GM18499 (cell line): ENCODE results near the gene BAZ1A.
"Not testable (repeated sequence)": the region's sequence is repeated elsewhere in the genome, so short reads cannot be mapped to it uniquely, and the experiment has no call there.

Experiments used
- ATAC-seq: cut with Tn5 transposase; IDR thresholded peaks from one replicate; pipeline ENCODE4 v1.9.1; 2021; ENCODE audit warnings: moderate number of reproducible peaks; ENCODE audit not compliant: insufficient read depth, unreplicated experiment

BAZ1A gene

GRCh38 chr14:34794941-34795340 is 80.2 kb downstream of the BAZ1A start:
- ATAC-seq, result no peak

DNA sequence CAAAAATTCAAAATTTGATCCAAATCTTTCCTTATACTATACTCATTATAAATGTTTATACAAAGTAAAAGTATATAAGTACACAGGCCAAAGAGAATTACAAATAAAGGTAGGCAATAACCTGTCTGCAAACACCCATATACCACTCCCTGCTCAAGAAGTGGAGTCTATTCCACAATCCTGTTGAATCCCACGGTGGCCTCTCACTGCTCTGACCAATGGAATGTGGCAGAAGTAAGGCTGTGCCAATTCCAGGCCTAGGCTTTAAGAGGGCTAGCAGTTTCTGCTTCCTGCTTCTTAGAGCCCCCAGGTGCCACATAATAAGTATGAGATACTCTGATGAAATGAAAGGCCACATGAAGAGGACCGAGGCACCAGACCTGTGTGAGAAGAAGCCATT is 80.9 kb downstream of the BAZ1A start:
- no peak for ATAC-seq

DNA sequence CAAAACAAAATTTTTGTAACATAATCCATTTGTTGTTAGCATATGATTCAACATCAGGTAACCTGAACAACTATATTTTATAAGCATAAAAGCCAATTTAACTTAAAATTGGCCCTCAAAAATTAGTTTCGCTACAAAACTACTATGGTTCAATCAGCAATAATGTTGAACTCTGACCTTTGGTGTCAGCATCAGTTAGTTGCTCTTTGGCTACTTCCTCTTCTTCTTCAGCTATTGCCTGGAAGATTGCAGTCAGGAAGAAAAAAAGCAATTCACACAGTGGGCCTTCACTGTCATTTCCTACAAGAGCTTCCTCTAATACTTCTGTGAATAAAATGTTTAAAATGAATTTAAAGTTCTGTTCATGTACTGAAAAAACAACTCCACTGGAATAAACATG is 82.6 kb downstream of the BAZ1A start:
- ATAC-seq, result no peak

GRCh38 chr14:34785223-34786006 is 89.7 kb downstream of the BAZ1A start:
- no peak for ATAC-seq

DNA sequence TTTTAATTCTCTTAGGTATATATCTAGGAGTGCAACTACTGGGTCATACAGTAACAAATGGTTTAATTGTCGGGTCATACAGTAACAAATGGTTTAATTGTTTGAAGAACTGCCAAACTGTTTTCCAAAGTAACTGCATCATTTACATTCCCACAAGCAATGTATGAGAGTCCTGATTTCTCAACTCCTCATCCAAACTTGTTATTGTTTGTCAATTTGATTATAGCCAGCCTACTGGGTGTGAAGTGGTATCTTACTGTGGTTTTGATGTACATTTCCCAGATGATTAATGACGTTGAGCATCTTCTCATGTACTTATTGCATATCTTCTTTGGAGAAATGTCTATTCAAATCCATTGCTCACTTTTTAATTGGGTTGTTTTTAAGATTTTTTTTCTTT is 93.1 kb downstream of the BAZ1A start:
- ATAC-seq, result no peak

DNA sequence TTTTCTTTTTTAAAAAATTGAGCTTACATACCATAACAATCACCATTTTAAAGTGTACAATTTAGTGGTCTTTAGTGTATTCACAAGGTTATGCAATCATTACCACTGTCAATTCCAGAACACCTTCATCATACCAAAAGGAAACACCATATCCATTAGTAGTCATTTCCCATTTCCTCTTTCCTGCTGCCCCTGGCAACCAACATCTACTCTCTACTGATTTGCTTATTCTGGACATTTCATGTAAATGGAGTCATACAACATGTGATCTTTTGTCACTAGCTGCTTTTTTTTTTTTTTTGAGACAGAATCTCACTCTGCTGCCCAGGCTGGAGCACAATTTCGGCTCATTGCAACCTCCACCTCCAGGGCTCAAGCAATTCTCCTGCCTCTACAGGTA is 93.9 kb downstream of the BAZ1A start:
- no peak for ATAC-seq

DNA sequence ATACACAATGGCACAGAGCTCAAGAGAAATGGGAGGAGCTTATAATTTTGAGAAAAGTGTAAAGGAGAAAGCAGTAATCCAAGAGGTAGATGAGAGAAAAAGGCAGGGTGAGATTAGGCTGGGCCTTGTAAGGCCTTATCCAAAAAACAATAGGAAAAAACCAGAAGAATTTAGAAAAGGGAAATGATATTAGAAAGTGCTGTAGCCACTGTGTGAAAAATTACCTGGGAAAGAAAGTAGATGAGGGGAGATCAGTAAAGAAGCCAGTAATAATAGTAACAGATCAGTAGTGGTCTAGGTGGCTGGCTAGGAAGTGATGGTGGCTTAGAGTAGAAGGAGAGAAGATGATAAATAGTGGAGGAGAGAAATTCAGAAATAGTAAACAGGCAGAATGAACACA is 94.5 kb downstream of the BAZ1A start:
- no peak for ATAC-seq

- ATAC-seq, result no peak
Observed at GRCh38 chr14:34778744-34779143, 96.4 kb downstream of the BAZ1A start.

DNA sequence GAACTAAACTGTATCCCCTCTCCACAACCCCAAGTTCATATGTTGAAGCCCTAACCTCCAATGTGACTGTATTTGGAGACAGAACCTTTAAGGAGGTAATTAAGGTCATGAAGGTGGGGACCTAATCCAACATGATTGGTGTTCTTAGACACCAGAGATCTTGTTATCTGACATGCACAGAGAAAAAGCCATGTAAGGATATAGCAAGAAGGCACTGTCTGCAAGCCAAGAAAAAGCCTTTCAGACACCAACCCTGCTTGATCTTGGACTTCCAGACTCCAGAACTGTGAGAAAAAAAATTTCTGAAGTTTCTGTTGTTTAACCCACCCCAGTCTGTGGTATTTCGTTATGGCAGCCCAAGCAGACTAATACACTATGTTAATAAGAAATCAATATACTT is 98.5 kb downstream of the BAZ1A start:
- ATAC-seq, result no peak

- ATAC-seq, result no peak
Observed at GRCh38 chr14:34775922-34776321, 99.2 kb downstream of the BAZ1A start.

DNA sequence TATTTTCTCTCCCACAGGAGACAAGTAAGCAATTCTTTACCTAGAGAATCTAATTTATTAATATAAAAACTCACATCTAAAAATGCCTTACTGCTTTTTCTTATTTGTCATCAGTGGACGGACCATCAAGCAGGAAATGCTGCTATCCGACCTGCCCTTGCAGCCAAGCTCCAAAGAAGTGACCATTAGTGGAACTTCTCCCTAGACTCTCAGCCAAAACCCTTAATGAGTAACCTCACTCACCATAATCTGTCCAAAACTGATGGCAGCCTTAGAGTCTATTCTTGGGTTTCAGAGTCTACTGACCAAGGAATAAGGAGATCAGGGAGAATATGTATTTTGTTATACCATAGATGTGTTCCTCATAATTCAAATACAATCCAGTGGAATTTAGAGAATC is 99.8 kb downstream of the BAZ1A start:
- no peak for ATAC-seq

GRCh38 chr14:34770901-34771300 is 104.3 kb downstream of the BAZ1A start:
- ATAC-seq, result no peak

DNA sequence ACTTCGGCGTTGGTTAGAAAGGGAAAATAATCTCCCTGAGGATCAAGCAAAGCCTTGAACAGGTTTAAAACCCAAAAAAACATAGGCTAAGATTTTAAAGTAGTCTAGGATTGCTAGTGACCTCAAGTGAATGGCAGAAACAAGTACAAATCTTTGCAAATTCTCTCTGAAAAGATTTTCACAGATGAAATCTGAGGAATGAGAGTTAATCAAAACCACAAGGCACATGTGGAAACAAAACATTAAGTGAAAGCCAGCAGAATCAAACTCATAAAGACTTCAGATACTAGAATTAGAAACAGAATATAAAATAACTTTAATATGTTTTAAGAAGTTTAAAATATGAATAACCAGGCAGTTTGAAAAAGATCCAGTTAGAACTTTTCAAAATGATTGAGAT is 108.6 kb downstream of the BAZ1A start:
- no peak for ATAC-seq

DNA sequence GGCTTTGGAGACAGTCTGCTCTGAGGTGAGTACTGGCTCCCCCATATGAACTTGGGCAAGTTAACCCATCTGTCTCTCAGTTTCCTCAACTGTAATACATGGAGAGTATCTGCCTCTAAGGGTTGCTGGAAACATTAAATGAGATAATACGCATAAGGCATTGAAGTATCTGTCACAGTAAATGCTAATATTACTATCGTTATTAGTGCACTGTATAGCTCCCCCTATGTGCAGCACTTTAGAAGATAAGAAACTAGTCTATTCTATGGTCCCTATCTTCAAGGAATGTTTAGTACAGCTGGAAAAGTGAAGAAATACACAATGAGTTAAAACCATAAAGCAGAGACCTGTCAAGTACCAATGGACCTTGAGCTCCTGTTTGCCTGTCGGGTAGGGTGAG is 109.1 kb downstream of the BAZ1A start:
- ATAC-seq, result no peak

GRCh38 chr14:34755215-34755614 is 119.9 kb downstream of the BAZ1A start:
- ATAC-seq, result no peak

- ATAC-seq, result no peak
Observed at GRCh38 chr14:34754687-34755086, 120.5 kb downstream of the BAZ1A start.

DNA sequence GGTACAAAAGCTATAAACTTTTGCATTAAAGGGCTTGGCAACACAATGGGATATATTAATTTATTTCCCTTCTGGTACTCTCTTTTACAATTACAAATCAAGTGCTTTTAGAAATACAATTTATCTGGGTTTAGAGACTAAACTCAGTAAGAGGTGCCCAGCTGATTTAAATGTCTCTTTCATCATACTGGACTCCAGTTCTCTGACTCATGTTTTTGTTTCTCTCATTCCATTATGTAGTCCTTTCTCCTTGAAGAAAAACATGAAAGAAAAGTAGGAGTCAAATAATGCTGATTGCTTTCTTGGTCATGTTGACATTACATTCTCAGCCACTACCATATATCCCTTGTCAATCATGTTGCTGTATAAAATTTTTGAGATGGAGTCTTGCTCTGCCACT is 124.5 kb downstream of the BAZ1A start:
- no peak for ATAC-seq

DNA sequence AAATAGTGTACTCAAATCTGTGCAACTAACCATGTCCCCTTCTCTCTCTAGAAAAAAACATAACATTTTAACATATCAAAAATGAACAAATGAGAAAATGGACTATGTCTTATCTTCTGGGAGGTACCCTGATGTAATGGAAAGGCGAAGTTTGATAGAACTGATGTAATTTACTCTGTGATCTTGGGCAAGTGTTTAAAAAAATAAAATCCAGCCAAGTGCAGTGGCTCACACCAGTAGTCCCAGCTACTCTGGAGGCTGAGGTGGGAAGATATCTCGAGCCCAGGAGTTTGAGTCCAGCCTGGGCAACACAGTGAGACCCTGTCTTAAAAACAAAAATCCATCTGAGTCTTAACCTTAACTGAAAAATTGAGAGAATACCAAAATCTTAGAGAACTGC is 124.9 kb downstream of the BAZ1A start:
- ATAC-seq, result no peak

DNA sequence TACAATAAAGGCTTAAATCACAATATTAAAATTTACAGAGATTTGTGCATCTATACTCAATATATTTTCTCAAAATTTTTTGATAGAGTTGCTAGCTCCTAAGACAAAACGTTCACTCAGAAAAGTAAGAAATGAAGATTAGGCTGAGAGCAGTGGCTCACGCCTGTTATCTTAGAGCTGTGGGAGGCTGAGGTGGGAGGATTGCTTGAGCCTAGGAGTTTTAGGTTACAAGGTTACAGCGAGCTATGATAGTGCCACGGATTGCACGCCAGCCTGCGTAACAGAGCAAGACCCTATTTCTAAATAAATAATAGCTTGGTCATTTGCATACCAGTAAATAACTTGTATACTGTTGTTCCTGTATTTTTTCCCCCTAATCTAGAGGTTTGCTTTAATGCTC is 125.8 kb downstream of the BAZ1A start:
- no peak for ATAC-seq

DNA sequence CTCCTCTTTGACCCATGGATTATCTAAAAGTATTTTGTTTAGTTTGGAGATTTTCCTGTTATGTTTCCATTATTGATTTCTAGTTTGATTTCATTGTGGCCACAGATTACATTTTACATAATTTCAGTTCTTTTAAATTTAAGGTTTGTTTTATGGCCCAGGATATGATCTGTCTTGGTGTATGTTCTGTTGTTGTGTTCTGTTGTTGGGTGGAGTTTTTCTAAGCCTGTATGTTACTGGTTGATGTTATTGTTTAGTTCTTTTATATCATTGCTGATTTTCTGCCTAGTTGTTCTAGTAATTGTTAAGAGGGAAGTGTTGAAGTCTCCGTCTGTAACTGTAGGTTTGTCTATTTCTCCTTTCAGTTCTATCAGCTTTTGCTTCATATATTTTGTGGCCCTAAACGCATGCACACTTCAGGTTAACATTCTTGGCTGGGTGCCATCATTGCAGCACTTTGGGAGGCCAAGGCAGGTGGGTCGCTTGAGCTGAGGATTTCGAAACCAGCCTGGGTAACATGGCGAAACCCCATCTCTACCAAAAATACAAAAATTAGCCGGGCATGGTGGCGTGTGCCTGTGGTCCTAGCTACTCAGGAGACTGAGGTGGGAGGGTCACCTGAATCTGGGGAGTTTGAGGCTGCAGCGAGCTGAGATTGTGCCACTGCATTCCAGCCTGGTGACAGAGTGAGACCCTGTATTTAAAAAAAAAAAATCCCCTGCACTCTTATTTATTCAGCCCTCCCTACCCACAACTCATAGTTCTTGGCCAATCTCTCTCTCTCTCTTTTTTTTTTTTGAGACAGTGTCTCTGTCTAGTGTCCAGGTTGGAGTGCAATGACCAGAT is 132.7 kb downstream of the BAZ1A start:
- no peak for ATAC-seq

DNA sequence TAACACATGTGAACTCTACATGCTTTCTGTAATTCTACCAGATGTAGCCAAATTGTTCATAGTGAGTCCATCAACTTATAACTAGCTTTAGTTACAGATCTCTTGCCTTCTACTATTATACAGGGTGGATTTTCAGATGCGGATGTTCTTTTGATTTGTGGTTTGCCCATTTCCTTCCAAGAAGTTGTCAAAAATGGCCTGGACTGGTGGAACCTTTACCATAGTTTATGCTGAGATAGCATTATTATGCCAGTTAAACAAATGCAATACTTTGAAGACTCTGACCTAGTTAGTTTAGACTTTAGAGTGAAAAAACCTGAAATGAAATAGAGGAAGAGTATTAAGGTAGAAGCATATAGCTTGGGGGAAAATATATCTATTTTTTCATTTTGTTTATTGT is 133.3 kb downstream of the BAZ1A start:
- ATAC-seq, result no peak

DNA sequence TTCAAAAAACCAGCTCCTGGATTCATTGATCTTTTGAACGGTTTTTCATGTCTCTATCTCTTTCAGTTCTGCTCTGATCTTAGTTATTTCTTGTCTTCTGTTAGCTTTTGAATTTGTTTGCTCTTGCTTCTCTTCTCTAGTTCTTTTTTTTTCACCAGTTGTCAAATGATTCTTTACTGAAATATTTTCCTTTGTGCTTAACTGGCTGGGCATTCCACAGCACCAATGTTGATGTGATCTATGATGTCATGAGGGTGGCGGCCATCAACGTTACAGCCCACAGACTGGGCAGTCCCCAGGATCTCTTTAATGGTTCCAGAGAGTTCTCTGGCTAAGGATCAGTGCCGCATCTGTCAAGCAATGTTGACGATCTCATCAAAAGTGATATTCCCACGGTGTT is 135.0 kb downstream of the BAZ1A start:
- not testable (repeated sequence) for ATAC-seq
